H9 (cell line): Measurements from ENCODE around the gene RBFOX2. TPM values are rescaled to one million over a fixed set of nuclear protein-coding genes. Genes with fewer than 3 reads are reported as not detected.
"Not testable (repeated sequence)": the region's sequence is repeated elsewhere in the genome, so short reads cannot be mapped to it uniquely, and the experiment has no call there.

ENCODE experiments used
- DNase-seq: peaks from one replicate; pipeline ENCODE4 v3.0.0-alpha.2; 2017
- H2AFZ ChIP-seq: one replicate; pipeline ENCODE4 v1.6.1; 2013; ENCODE audit warnings: mild to moderate bottlenecking, low read length, control low read depth, moderate library complexity
- H2AK5ac ChIP-seq: 2 replicates; pipeline ENCODE4 v1.6.1; 2013; ENCODE audit warnings: low read length, control low read depth, mixed read lengths; ENCODE audit not compliant: insufficient read length
- H2BK120ac ChIP-seq: one replicate; pipeline ENCODE4 v1.6.1; 2013; ENCODE audit warnings: low read depth, mild to moderate bottlenecking, low read length, control low read depth, inconsistent platforms; ENCODE audit not compliant: poor library complexity, severe bottlenecking
- H2BK12ac ChIP-seq: 2 replicates; pipeline ENCODE4 v1.6.1; 2013; ENCODE audit warnings: low read length, control low read depth, mixed read lengths, low read depth; ENCODE audit not compliant: insufficient read length
- H2BK15ac ChIP-seq: 2 replicates; pipeline ENCODE4 v1.6.1; 2013; ENCODE audit warnings: low read depth, low read length, control low read depth
- H2BK20ac ChIP-seq: one replicate; pipeline ENCODE4 v1.6.1; 2013; ENCODE audit warnings: low read depth, mild to moderate bottlenecking, low read length, control low read depth, inconsistent platforms; ENCODE audit not compliant: poor library complexity, severe bottlenecking
- H2BK5ac ChIP-seq: 2 replicates; pipeline ENCODE4 v1.6.1; 2013; ENCODE audit warnings: low read length, control low read depth, mixed read lengths; ENCODE audit not compliant: insufficient read length
- H3K14ac ChIP-seq: 2 replicates; pipeline ENCODE4 v1.6.1; 2013; ENCODE audit warnings: low read length, control low read depth; ENCODE audit not compliant: insufficient read depth
- H3K18ac ChIP-seq: 2 replicates; pipeline ENCODE4 v1.6.1; 2013; ENCODE audit warnings: low read depth, mild to moderate bottlenecking, mixed read lengths, low read length, control low read depth; ENCODE audit not compliant: insufficient read length
- H3K23ac ChIP-seq: 2 replicates; pipeline ENCODE4 v1.6.1; 2013; ENCODE audit warnings: low read length, control low read depth, mixed read lengths, low read depth; ENCODE audit not compliant: insufficient read length
- H3K23me2 ChIP-seq: 2 replicates; pipeline ENCODE4 v1.6.1; 2013; ENCODE audit warnings: low read depth, mild to moderate bottlenecking, mixed read lengths, low read length, control low read depth; ENCODE audit not compliant: insufficient read length, poor library complexity, severe bottlenecking
- H3K27ac ChIP-seq: 2 replicates; pipeline ENCODE4 v1.5.1; 2013; ENCODE audit warnings: low read length, control low read depth, mixed read lengths, low read depth; ENCODE audit not compliant: insufficient read length
- H3K27me3 ChIP-seq: 2 replicates; pipeline ENCODE4 v1.6.1; 2013; ENCODE audit warnings: low read length, control low read depth, inconsistent platforms; ENCODE audit not compliant: insufficient read depth
- H3K4ac ChIP-seq: 2 replicates; pipeline ENCODE4 v1.6.1; 2013; ENCODE audit warnings: low read depth, mild to moderate bottlenecking, control low read depth, inconsistent platforms, low read length, moderate library complexity
- H3K4me1 ChIP-seq: 2 replicates; pipeline ENCODE4 v1.6.1; 2013; ENCODE audit warnings: low read length, control low read depth, inconsistent platforms; ENCODE audit not compliant: insufficient read depth
- H3K4me2 ChIP-seq: 2 replicates; pipeline ENCODE4 v1.6.1; 2013; ENCODE audit warnings: low read length, control low read depth, mixed read lengths; ENCODE audit not compliant: insufficient read length, insufficient read depth
- H3K56ac ChIP-seq: 2 replicates; pipeline ENCODE4 v1.6.1; 2013; ENCODE audit warnings: low read depth, mild to moderate bottlenecking, mixed read lengths, low read length, control low read depth; ENCODE audit not compliant: insufficient read length
- H3K79me1 ChIP-seq: 2 replicates; pipeline ENCODE4 v1.6.1; 2013; ENCODE audit warnings: low read depth, mild to moderate bottlenecking, moderate library complexity, low read length, control low read depth, inconsistent platforms; ENCODE audit not compliant: insufficient read depth, poor library complexity, severe bottlenecking
- H3K79me2 ChIP-seq: 2 replicates; pipeline ENCODE4 v1.6.1; 2013; ENCODE audit warnings: low read length, control low read depth, inconsistent platforms; ENCODE audit not compliant: insufficient read depth
- H3K9ac ChIP-seq: 2 replicates; pipeline ENCODE4 v1.6.1; 2013; ENCODE audit warnings: low read length, control low read depth, mixed read lengths; ENCODE audit not compliant: insufficient read length; ENCODE audit errors: extremely low read depth
- H3K9me3 ChIP-seq: one replicate; pipeline ENCODE4 v1.6.1; 2013; ENCODE audit warnings: low read depth, low read length, inconsistent platforms; ENCODE audit not compliant: control insufficient read depth
- H3T11ph ChIP-seq: one replicate; pipeline ENCODE4 v1.6.1; 2013; ENCODE audit warnings: mild to moderate bottlenecking, low read length, control low read depth, inconsistent platforms
- H4K20me1 ChIP-seq: one replicate; pipeline ENCODE4 v1.6.1; 2013; ENCODE audit not compliant: control insufficient read depth, insufficient read length, insufficient read depth
- H4K5ac ChIP-seq: 2 replicates; pipeline ENCODE4 v1.6.1; 2013; ENCODE audit warnings: low read depth, mild to moderate bottlenecking, mixed read lengths, low read length, control low read depth; ENCODE audit not compliant: insufficient read length
- H4K8ac ChIP-seq: replicated peaks from 2 replicates; pipeline ENCODE4 v1.6.1; 2013; ENCODE audit warnings: low read length, control low read depth, mixed read lengths, low read depth; ENCODE audit not compliant: insufficient read length
- H4K91ac ChIP-seq: 2 replicates; pipeline ENCODE4 v1.6.1; 2013; ENCODE audit warnings: low read depth, mild to moderate bottlenecking, moderate library complexity, mixed read lengths, low read length, control low read depth; ENCODE audit not compliant: insufficient read length
- H3K27ac Mint-ChIP-seq, 3 experiments: 2 replicates in 2 of 3; 3 replicates in 1 of 3; pipeline ENCODE4 v1.8.0; 2020 to 2021; ENCODE audit warnings: mixed read lengths in 3 of 3, mild to moderate bottlenecking in 1 of 3, moderate library complexity in 1 of 3
- H3K27me3 Mint-ChIP-seq: 2 replicates; pipeline ENCODE4 v1.8.0; 2021; ENCODE audit warnings: low read depth, mild to moderate bottlenecking, moderate library complexity, mixed read lengths
- H3K36me3 Mint-ChIP-seq, 3 experiments: 2 replicates in 2 of 3; 3 replicates in 1 of 3; pipeline ENCODE4 v1.8.0; 2020 to 2021; ENCODE audit warnings: low read depth in 3 of 3, mixed read lengths in 3 of 3; ENCODE audit not compliant: insufficient read depth in 1 of 3
- H3K4me1 Mint-ChIP-seq, 2 experiments: 2 replicates each; pipeline ENCODE4 v1.8.0; 2020; ENCODE audit warnings: mixed read lengths in 2 of 2
- H3K4me3 Mint-ChIP-seq, 2 experiments: 2 replicates in 1 of 2; 3 replicates in 1 of 2; pipeline ENCODE4 v1.8.0; 2020 to 2021; ENCODE audit warnings: mild to moderate bottlenecking in 2 of 2, mixed read lengths in 2 of 2, moderate library complexity in 1 of 2
- H3K9me3 Mint-ChIP-seq, 2 experiments: 2 replicates in 1 of 2; 3 replicates in 1 of 2; pipeline ENCODE4 v1.8.0; 2020; ENCODE audit warnings: mild to moderate bottlenecking in 2 of 2, mixed read lengths in 2 of 2, moderate library complexity in 1 of 2
- WGBS: extraction: QIAGEN DNeasy Blood & Tissue Kit; methylation state at CpG from one replicate; pipeline ENCODE4 v1.1.7; 2013; ENCODE audit warnings: missing lambda C conversion rate, low lambda C conversion rate, mixed read lengths; ENCODE audit not compliant: insufficient read length; ENCODE audit errors: extremely low coverage; 5-methylcytosine and 5-hydroxymethylcytosine counted together
- total RNA-seq: library from RNA; stranded (reverse); gene quantifications from 2 replicates; pipeline ENCODE4 v1.2.1, GENCODE V29; 2021
- TF ChIP-seq, protein P1 (sequence below): fragments of 200-600 bp; sonication (generic); conservative IDR thresholded peaks from 3 replicates; pipeline ENCODE4 v1.8.0; 2021; ENCODE audit warnings: antibody characterized with exemption, mild to moderate bottlenecking

RBFOX2 gene
- total RNA-seq, 1 experiment from 2014 or later: 84.7 TPM

DNA sequence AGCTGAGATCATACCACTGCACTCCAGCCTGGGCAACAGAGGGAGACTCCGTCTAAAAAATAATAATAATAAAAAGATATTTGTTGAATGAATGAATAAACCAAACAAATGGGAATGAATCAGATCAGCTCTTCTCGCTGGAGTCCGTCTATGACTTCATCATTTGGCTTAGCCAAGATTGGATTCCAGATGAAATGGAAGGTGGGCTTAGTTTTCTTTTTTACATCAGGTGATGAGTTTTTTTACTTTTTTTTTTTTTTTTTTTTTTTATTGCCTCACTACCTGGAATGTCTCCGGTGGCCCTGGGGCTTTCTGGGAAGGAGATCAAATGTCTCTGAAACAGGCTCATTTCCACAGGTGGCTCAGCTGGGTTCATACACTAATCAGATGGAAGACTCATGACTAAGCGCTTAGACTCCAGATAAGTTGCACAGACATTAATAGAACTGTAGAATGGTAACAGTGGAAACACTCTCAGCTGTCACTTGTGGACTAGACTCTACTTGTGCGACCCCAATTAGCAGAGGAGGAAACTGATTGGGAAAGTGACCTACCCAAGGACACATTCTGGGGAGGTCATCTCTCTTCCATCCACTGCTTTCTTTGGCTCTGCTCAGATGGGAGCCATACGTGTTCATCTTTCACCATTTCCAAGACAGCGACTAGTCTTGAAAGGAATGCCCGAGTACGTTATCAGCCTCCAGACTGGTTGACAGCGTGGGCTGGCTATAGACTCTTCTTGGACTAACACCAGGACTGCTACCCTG lies 20.5 kb upstream of the RBFOX2 start:
- Histone ChIP-seq H2BK15ac (no peak overlapping the region), H3K4ac (no peak overlapping the region), H2BK120ac (no peak overlapping the region), H2BK5ac (no peak overlapping the region), H3K9ac (no peak overlapping the region), H4K8ac (no peak overlapping the region), H3K18ac (no peak overlapping the region), H2BK20ac (no peak overlapping the region), H4K91ac (no peak overlapping the region), H2AFZ (no peak overlapping the region), H3K4me1 (peaks cover 4% of the 10 kb centered on the region; the same call in 1 of the 2 replicates), H2AK5ac (no peak overlapping the region), H4K20me1 (no peaks in the 10 kb centered on the region), H4K5ac (no peak overlapping the region), H3K79me1 (no peaks in the 10 kb centered on the region), H3T11ph (no peak overlapping the region), H3K27ac (no peak overlapping the region), H3K79me2 (no peaks in the 10 kb centered on the region), H3K9me3 (no peaks in the 10 kb centered on the region), H2BK12ac (no peak overlapping the region), H3K56ac (no peak overlapping the region), H3K4me2 (no peak overlapping the region), H3K27me3 (no peaks in the 10 kb centered on the region), H3K23me2 (no peaks in the 10 kb centered on the region), H3K23ac (no peak overlapping the region), H3K14ac (no peak overlapping the region)
- H3K4me1 Mint-ChIP-seq: peaks cover 8% of the 10 kb centered on the region in 2 experiments
- WGBS: no CpG with 5 or more reads among the region's 11 CpGs
- no peaks in the 10 kb centered on the region; a peak in 1 of 7 replicates for H3K36me3 Mint-ChIP-seq
- H3K27ac Mint-ChIP-seq: no peak overlapping the region
- H3K4me3 Mint-ChIP-seq: no peak overlapping the region
- TF ChIP-seq, protein P1, sequence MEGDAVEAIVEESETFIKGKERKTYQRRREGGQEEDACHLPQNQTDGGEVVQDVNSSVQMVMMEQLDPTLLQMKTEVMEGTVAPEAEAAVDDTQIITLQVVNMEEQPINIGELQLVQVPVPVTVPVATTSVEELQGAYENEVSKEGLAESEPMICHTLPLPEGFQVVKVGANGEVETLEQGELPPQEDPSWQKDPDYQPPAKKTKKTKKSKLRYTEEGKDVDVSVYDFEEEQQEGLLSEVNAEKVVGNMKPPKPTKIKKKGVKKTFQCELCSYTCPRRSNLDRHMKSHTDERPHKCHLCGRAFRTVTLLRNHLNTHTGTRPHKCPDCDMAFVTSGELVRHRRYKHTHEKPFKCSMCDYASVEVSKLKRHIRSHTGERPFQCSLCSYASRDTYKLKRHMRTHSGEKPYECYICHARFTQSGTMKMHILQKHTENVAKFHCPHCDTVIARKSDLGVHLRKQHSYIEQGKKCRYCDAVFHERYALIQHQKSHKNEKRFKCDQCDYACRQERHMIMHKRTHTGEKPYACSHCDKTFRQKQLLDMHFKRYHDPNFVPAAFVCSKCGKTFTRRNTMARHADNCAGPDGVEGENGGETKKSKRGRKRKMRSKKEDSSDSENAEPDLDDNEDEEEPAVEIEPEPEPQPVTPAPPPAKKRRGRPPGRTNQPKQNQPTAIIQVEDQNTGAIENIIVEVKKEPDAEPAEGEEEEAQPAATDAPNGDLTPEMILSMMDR: no peak
- peaks cover 8% of the 10 kb centered on the region; the same call in 1 of the 2 replicates for H3K27me3 Mint-ChIP-seq
- H3K9me3 Mint-ChIP-seq: peaks cover 0 to 2% of the 10 kb centered on the region in 2 experiments; a peak in 2 of 5 replicates
- no peak for DNase-seq

DNA sequence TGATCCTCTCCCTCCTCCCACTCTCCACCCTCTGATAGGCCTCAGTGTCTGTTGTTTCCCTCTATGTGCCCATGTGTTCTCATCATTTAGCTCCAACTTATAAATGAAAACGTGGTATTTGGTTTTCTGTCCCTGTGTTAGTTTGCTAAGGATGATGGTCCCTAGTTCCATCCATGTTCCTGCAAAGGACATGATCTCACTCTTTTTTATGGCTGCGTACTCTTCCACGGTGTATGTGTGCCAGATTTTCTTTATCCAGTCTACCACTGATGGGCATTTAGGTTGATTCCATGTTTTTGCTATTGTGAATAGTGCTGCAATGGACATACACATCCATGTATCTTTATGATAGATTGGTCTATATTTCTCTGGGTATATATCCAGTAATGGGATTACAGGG lies 15.9 kb upstream of the RBFOX2 start:
- not testable (repeated sequence) for H3K23me2 ChIP-seq, H3K27me3 Mint-ChIP-seq, H3K14ac ChIP-seq, H3K18ac ChIP-seq, H2BK15ac ChIP-seq, H3K9ac ChIP-seq, H2BK120ac ChIP-seq, H3K4me2 ChIP-seq, H3K4ac ChIP-seq, H3T11ph ChIP-seq, H2BK5ac ChIP-seq, H3K4me1 Mint-ChIP-seq, H2AFZ ChIP-seq, H3K27ac Mint-ChIP-seq, H2BK12ac ChIP-seq, H2AK5ac ChIP-seq, H4K5ac ChIP-seq, H3K27ac ChIP-seq, H3K9me3 Mint-ChIP-seq, H3K4me3 Mint-ChIP-seq, H4K8ac ChIP-seq, DNase-seq, H2BK20ac ChIP-seq, H4K20me1 ChIP-seq, H3K4me1 ChIP-seq, H3K23ac ChIP-seq, H3K36me3 Mint-ChIP-seq, H3K9me3 ChIP-seq, H3K27me3 ChIP-seq, H3K56ac ChIP-seq, H3K79me1 ChIP-seq, H4K91ac ChIP-seq, H3K79me2 ChIP-seq
- WGBS: no CpG with 5 or more reads among the region's 3 CpGs
